ENCODE results near the gene STX8.

The STX8 gene

GRCh38 chr17:9220398-9221146 is 355.0 kb downstream of the STX8 start:
- no peak for DNase-seq

GRCh38 chr17:9219631-9220397 is 355.8 kb downstream of the STX8 start:
- DNase-seq, result no peak

- DNase-seq, result no peak
Measured at GRCh38 chr17:9218911-9219310, 356.7 kb downstream of the STX8 start.

GRCh38 chr17:9218064-9218635 is 357.5 kb downstream of the STX8 start:
- no peak for DNase-seq

GRCh38 chr17:9217151-9218056 is 358.2 kb downstream of the STX8 start:
- no peak for DNase-seq

- DNase-seq, result no peak
Measured at GRCh38 chr17:9215465-9215864, 360.2 kb downstream of the STX8 start.

GRCh38 chr17:9213303-9213640 is 362.3 kb downstream of the STX8 start:
- no peak for DNase-seq

GRCh38 chr17:9212376-9213302 is 363.0 kb downstream of the STX8 start:
- no peak for DNase-seq

GRCh38 chr17:9211133-9211765 is 364.4 kb downstream of the STX8 start:
- peak; percentile 15 to 35 for DNase-seq

GRCh38 chr17:9209781-9210370 is 365.7 kb downstream of the STX8 start:
- DNase-seq, result no peak

- DNase-seq, result no peak
Measured at GRCh38 chr17:9209347-9209746, 366.3 kb downstream of the STX8 start.

GRCh38 chr17:9208381-9209105 is 367.1 kb downstream of the STX8 start:
- no peak for DNase-seq

GRCh38 chr17:9206741-9207332 is 368.8 kb downstream of the STX8 start:
- DNase-seq, result no peak

- DNase-seq, result no peak
Measured at GRCh38 chr17:9206410-9206703, 369.3 kb downstream of the STX8 start.

- DNase-seq, result no peak
Measured at GRCh38 chr17:9205520-9206409, 369.9 kb downstream of the STX8 start.

- peak; percentile 9 to 23 for DNase-seq
Measured at GRCh38 chr17:9204637-9205329, 370.8 kb downstream of the STX8 start.

GRCh38 chr17:9203771-9204425 is 371.7 kb downstream of the STX8 start:
- peak in 1 of 2 experiments; percentile 3 for DNase-seq

- no peak for DNase-seq
Measured at GRCh38 chr17:9202532-9202931, 373.1 kb downstream of the STX8 start.
